ENCODE results near the gene KLB.

- TF ChIP-seq POLR2AphosphoS5 (IDR thresholded peaks at IDR 0.05): no peak
- TF ChIP-seq, protein P1, sequence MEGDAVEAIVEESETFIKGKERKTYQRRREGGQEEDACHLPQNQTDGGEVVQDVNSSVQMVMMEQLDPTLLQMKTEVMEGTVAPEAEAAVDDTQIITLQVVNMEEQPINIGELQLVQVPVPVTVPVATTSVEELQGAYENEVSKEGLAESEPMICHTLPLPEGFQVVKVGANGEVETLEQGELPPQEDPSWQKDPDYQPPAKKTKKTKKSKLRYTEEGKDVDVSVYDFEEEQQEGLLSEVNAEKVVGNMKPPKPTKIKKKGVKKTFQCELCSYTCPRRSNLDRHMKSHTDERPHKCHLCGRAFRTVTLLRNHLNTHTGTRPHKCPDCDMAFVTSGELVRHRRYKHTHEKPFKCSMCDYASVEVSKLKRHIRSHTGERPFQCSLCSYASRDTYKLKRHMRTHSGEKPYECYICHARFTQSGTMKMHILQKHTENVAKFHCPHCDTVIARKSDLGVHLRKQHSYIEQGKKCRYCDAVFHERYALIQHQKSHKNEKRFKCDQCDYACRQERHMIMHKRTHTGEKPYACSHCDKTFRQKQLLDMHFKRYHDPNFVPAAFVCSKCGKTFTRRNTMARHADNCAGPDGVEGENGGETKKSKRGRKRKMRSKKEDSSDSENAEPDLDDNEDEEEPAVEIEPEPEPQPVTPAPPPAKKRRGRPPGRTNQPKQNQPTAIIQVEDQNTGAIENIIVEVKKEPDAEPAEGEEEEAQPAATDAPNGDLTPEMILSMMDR (IDR thresholded peaks at IDR 0.05; ENCODE audit: poor library complexity, severe bottlenecking): no peak
- TF ChIP-seq, protein P2, sequence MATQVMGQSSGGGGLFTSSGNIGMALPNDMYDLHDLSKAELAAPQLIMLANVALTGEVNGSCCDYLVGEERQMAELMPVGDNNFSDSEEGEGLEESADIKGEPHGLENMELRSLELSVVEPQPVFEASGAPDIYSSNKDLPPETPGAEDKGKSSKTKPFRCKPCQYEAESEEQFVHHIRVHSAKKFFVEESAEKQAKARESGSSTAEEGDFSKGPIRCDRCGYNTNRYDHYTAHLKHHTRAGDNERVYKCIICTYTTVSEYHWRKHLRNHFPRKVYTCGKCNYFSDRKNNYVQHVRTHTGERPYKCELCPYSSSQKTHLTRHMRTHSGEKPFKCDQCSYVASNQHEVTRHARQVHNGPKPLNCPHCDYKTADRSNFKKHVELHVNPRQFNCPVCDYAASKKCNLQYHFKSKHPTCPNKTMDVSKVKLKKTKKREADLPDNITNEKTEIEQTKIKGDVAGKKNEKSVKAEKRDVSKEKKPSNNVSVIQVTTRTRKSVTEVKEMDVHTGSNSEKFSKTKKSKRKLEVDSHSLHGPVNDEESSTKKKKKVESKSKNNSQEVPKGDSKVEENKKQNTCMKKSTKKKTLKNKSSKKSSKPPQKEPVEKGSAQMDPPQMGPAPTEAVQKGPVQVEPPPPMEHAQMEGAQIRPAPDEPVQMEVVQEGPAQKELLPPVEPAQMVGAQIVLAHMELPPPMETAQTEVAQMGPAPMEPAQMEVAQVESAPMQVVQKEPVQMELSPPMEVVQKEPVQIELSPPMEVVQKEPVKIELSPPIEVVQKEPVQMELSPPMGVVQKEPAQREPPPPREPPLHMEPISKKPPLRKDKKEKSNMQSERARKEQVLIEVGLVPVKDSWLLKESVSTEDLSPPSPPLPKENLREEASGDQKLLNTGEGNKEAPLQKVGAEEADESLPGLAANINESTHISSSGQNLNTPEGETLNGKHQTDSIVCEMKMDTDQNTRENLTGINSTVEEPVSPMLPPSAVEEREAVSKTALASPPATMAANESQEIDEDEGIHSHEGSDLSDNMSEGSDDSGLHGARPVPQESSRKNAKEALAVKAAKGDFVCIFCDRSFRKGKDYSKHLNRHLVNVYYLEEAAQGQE (IDR thresholded peaks at IDR 0.05; ENCODE audit: borderline replicate concordance): no peak
- no peak for TF ChIP-seq MXI1 (conservative IDR thresholded peaks at IDR 0.05; ENCODE audit: poor library complexity, severe bottlenecking)
- TF ChIP-seq RAD21 (conservative IDR thresholded peaks at IDR 0.05): no peak
- TF ChIP-seq EP300 (conservative IDR thresholded peaks at IDR 0.05; ENCODE audit: poor library complexity, severe bottlenecking): no peak
- no peak for TF ChIP-seq EZH2 (IDR thresholded peaks at IDR 0.05; ENCODE audit: borderline replicate concordance, insufficient read depth, low read length, poor library complexity, severe bottlenecking)
These were observed 27.3 kb downstream of the KLB start for GRCh38 chr4:39433878-39434492.
